Gastrocnemius medialis (tissue), 4 donors: Measurements from ENCODE around the gene XKR7.

Experiments
- POLR2A ChIP-seq, 2 donors: fragments of 450-650 bp; IDR thresholded peaks; one replicate each; pipeline ENCODE4 v1.6.1; 2017; ENCODE audit warnings: antibody characterized with exemption in 2 of 2, mild to moderate bottlenecking in 2 of 2, moderate library complexity in 2 of 2
- TF ChIP-seq, protein P1 (sequence below), 5 experiments: fragments of 450-650 bp in 3 of 5; fragments of 200-600 bp in 2 of 5; sonication (generic) in 2 of 5; IDR thresholded peaks in 4 of 5; conservative IDR thresholded peaks in 1 of 5; 1 replicate in 4 of 5; 2 replicates in 1 of 5; pipeline ENCODE4 v1.5.1; 2016 to 2019; ENCODE audit warnings: antibody characterized with exemption in 5 of 5, mild to moderate bottlenecking in 3 of 5, moderate library complexity in 3 of 5

DNA sequence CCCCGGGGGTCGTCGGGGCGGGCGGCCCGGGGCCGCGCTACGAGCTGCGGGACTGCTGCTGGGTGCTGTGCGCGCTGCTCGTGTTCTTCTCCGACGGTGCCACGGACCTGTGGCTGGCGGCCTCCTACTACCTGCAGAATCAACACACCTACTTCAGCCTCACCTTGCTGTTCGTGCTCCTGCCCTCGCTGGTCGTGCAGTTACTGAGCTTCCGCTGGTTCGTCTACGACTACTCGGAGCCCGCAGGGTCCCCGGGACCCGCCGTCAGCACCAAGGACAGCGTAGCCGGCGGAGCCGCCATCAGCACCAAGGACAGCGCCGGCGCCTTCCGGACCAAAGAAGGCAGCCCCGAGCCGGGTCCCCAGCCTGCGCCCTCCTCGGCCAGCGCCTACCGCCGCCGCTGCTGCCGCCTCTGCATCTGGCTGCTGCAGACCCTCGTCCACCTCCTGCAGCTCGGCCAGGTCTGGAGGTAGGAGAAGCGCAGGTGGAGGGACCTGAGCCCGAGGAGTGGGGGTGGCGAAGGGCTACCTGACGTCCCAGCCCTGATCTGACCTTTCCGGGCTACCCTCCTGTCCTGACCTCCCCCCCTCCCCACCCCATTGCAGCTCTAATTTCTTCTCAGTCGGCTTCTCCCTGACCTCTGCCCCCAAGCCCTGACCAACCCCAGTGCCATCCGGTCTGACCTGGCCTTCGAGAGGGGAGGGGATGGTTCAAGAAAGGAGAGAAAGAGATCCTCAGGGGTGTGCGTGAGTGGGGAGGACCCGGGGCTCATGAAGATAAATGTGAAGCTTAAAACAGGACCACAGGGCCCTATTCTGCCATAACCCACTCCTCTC, 558 bp downstream of the XKR7 start:
- TF ChIP-seq, protein P1, sequence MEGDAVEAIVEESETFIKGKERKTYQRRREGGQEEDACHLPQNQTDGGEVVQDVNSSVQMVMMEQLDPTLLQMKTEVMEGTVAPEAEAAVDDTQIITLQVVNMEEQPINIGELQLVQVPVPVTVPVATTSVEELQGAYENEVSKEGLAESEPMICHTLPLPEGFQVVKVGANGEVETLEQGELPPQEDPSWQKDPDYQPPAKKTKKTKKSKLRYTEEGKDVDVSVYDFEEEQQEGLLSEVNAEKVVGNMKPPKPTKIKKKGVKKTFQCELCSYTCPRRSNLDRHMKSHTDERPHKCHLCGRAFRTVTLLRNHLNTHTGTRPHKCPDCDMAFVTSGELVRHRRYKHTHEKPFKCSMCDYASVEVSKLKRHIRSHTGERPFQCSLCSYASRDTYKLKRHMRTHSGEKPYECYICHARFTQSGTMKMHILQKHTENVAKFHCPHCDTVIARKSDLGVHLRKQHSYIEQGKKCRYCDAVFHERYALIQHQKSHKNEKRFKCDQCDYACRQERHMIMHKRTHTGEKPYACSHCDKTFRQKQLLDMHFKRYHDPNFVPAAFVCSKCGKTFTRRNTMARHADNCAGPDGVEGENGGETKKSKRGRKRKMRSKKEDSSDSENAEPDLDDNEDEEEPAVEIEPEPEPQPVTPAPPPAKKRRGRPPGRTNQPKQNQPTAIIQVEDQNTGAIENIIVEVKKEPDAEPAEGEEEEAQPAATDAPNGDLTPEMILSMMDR (IDR thresholded peaks at IDR 0.05 in 4 of 5, conservative IDR thresholded peaks at IDR 0.05 in 1 of 5) = no peak
- TF ChIP-seq POLR2A (IDR thresholded peaks at IDR 0.05) = no peak
